Activated naive CD4-positive, alpha-beta T cell treated with anti-CD3 and anti-CD28 coated beads, Interleukin-2, amount 50 U/mL, for 72 hours (primary cell): Measurements from ENCODE around the gene C1orf115. TPM values are rescaled to one million over a fixed set of nuclear protein-coding genes. Genes with fewer than 3 reads are reported as not detected.
"Not testable (repeated sequence)": the region's sequence is repeated elsewhere in the genome, so short reads cannot be mapped to it uniquely, and the experiment has no call there.

Experiments
- ATAC-seq, 2 donors: fragments of 150-1000 bp; cut with Tn5 transposase; 2 replicates each; pipeline ENCODE4 v1.10.0; 2021; ENCODE audit warnings: mild to moderate bottlenecking in 2 of 2, moderate library complexity in 2 of 2
- DNase-seq, 2 donors: peaks; one replicate each; pipeline ENCODE4 v3.0.0; 2021 to 2022; ENCODE audit warnings: low spot score in 2 of 2
- H3K27ac Mint-ChIP-seq, 2 donors: one replicate each; pipeline ENCODE4 v1.8.0; 2022; ENCODE audit warnings: mild to moderate bottlenecking in 2 of 2, mixed read lengths in 2 of 2
- H3K36me3 Mint-ChIP-seq, 2 donors: one replicate each; pipeline ENCODE4 v1.8.0; 2022; ENCODE audit warnings: mixed read lengths in 2 of 2
- H3K9me3 Mint-ChIP-seq, 2 donors: one replicate each; pipeline ENCODE4 v1.8.0; 2022; ENCODE audit warnings: mixed read lengths in 2 of 2
- total RNA-seq, 2 donors: library from RNA; stranded (reverse); gene quantifications; one replicate each; pipeline ENCODE4 v1.2.3, GENCODE V29; 2022

Gene C1orf115
- under 1 TPM; 0.60 to 0.87 TPM for total RNA-seq

GRCh38 chr1:220690140-220691052 lies at the start of gene C1orf115:
Gene C1orf115, plus strand, starts transcription at chr1:220690363. Its CDS starts 40 bp downstream, at chr1:220690403.
- Mint-ChIP-seq H3K9me3 (no peaks in the 10 kb centered on the region), H3K36me3 (no peaks in the 10 kb centered on the region), H3K27ac (peak within 1 kb of the TSS in 1 of 2 donors; percentile 69)
- ATAC-seq, result peak; percentile 96 to 98
- DNase-seq, result peak; percentile 73 to 84

- DNase-seq (no peak), ATAC-seq (no peak)
- peaks cover 0 to 5% of the 10 kb centered on the region in 2 donors for H3K9me3 Mint-ChIP-seq
- H3K36me3 Mint-ChIP-seq, result no peaks in the 10 kb centered on the region
- no peak overlapping the region for H3K27ac Mint-ChIP-seq
Observed at GRCh38 chr1:220642285-220642684, 47.9 kb upstream of the C1orf115 start.

GRCh38 chr1:220652995-220653394 lies 37.2 kb upstream of the C1orf115 start:
- DNase-seq (no peak), ATAC-seq (no peak)
- Mint-ChIP-seq H3K27ac (no peak overlapping the region), H3K9me3 (no peaks in the 10 kb centered on the region), H3K36me3 (no peaks in the 10 kb centered on the region)

GRCh38 chr1:220655509-220655908 lies 34.7 kb upstream of the C1orf115 start:
- Mint-ChIP-seq H3K36me3 (no peaks in the 10 kb centered on the region), H3K27ac (no peak overlapping the region), H3K9me3 (no peaks in the 10 kb centered on the region)
- DNase-seq (no peak), ATAC-seq (no peak)

GRCh38 chr1:220655961-220656740 lies 34.0 kb upstream of the C1orf115 start:
- ATAC-seq (no peak), DNase-seq (no peak)
- H3K9me3 Mint-ChIP-seq, result no peaks in the 10 kb centered on the region
- no peaks in the 10 kb centered on the region for H3K36me3 Mint-ChIP-seq
- no peak overlapping the region for H3K27ac Mint-ChIP-seq

- Mint-ChIP-seq H3K27ac (no peak overlapping the region), H3K9me3 (no peaks in the 10 kb centered on the region), H3K36me3 (no peaks in the 10 kb centered on the region)
- ATAC-seq, result no peak
- no peak for DNase-seq
Observed at GRCh38 chr1:220666349-220666748, 23.8 kb upstream of the C1orf115 start.

GRCh38 chr1:220669005-220669404 lies 21.2 kb upstream of the C1orf115 start:
- DNase-seq (no peak), ATAC-seq (no peak)
- Mint-ChIP-seq H3K36me3 (no peaks in the 10 kb centered on the region), H3K27ac (no peak overlapping the region), H3K9me3 (no peaks in the 10 kb centered on the region)

GRCh38 chr1:220670365-220670764 lies 19.8 kb upstream of the C1orf115 start:
- Mint-ChIP-seq H3K27ac (no peak overlapping the region), H3K9me3 (no peaks in the 10 kb centered on the region), H3K36me3 (no peaks in the 10 kb centered on the region)
- ATAC-seq (no peak), DNase-seq (no peak)

- ATAC-seq, result no peak
- DNase-seq, result no peak
- Mint-ChIP-seq H3K9me3 (no peaks in the 10 kb centered on the region), H3K27ac (no peak overlapping the region), H3K36me3 (no peaks in the 10 kb centered on the region)
Observed at GRCh38 chr1:220673921-220674320, 16.2 kb upstream of the C1orf115 start.

- no peaks in the 10 kb centered on the region for H3K9me3 Mint-ChIP-seq
- H3K36me3 Mint-ChIP-seq, result no peaks in the 10 kb centered on the region
- ATAC-seq (no peak), DNase-seq (no peak)
- no peak overlapping the region for H3K27ac Mint-ChIP-seq
Observed at GRCh38 chr1:220677251-220677650, 12.9 kb upstream of the C1orf115 start.

- ATAC-seq (peak; percentile 43 to 79), DNase-seq (no peak)
- Mint-ChIP-seq H3K9me3 (no peaks in the 10 kb centered on the region), H3K27ac (no peak overlapping the region), H3K36me3 (no peaks in the 10 kb centered on the region)
Observed at GRCh38 chr1:220680085-220680687, 10.0 kb upstream of the C1orf115 start.

GRCh38 chr1:220681220-220681880 lies 8.8 kb upstream of the C1orf115 start:
- no peak for ATAC-seq
- no peak overlapping the region for H3K27ac Mint-ChIP-seq
- H3K36me3 Mint-ChIP-seq, result no peaks in the 10 kb centered on the region

GRCh38 chr1:220682901-220683576 lies 7.1 kb upstream of the C1orf115 start:
- no peaks in the 10 kb centered on the region for H3K9me3 Mint-ChIP-seq
- DNase-seq, result no peak
- H3K36me3 Mint-ChIP-seq, result no peaks in the 10 kb centered on the region
- ATAC-seq, result no peak
- no peak overlapping the region for H3K27ac Mint-ChIP-seq

More at GRCh38 chr1:220681220-220681880, 8.8 kb upstream of the C1orf115 start:
- no peaks in the 10 kb centered on the region for H3K9me3 Mint-ChIP-seq
- DNase-seq, result no peak

GRCh38 chr1:220683716-220684115 lies 6.4 kb upstream of the C1orf115 start:
- ATAC-seq, H3K9me3 Mint-ChIP-seq, H3K36me3 Mint-ChIP-seq, DNase-seq, H3K27ac Mint-ChIP-seq: not testable (repeated sequence)

- Mint-ChIP-seq H3K9me3 (no peaks in the 10 kb centered on the region), H3K27ac (no peak overlapping the region), H3K36me3 (no peaks in the 10 kb centered on the region)
- DNase-seq (no peak), ATAC-seq (no peak)
Observed at GRCh38 chr1:220684890-220685289, 5.3 kb upstream of the C1orf115 start.

- H3K9me3 Mint-ChIP-seq, result no peaks in the 10 kb centered on the region
- no peak for ATAC-seq
- no peaks in the 10 kb centered on the region for H3K36me3 Mint-ChIP-seq
- DNase-seq, result no peak
- H3K27ac Mint-ChIP-seq, result no peak overlapping the region
Observed at GRCh38 chr1:220685879-220686278, 4.3 kb upstream of the C1orf115 start.
